Prostate gland (tissue), 2 donors: ENCODE measurements around the gene PDE6G.

Source experiments
- CTCF ChIP-seq, 4 experiments: fragments of 200-600 bp in 2 of 4; fragments of 450-650 bp in 2 of 4; sonication (generic) in 2 of 4; IDR thresholded peaks; 1 replicate in 3 of 4; 2 replicates in 1 of 4; pipeline ENCODE4 v1.5.1; 2016 to 2019; ENCODE audit warnings: antibody characterized with exemption in 4 of 4, mild to moderate bottlenecking in 2 of 4, moderate library complexity in 2 of 4
- POLR2A ChIP-seq: fragments of 450-650 bp; IDR thresholded peaks from one replicate; pipeline ENCODE4 v1.6.1; 2016; ENCODE audit warnings: antibody characterized with exemption, mild to moderate bottlenecking

- TF ChIP-seq CTCF (IDR thresholded peaks at IDR 0.05) (no peak), POLR2A (no peak)
Observed at GRCh38 chr17:81660441-81660840, 4.1 kb upstream of the PDE6G start.
